ENCODE data around the gene CTDSPL. TPM values are rescaled to one million over a fixed set of nuclear protein-coding genes. Genes with fewer than 3 reads are reported as not detected.

Gene CTDSPL
- total RNA-seq, 2 experiments from 2014 or later = 1.6 to 2.3 TPM

GRCh38 chr3:37993067-37993455, 131.4 kb downstream of the CTDSPL start:
- Mint-ChIP-seq H3K27ac (no peak overlapping the region), H3K36me3 (peaks cover 21% of the 10 kb centered on the region), H3K9me3 (no peaks in the 10 kb centered on the region), H3K4me1 (peaks cover 37% of the 10 kb centered on the region), H3K27me3 (no peaks in the 10 kb centered on the region), H3K4me3 (peak overlapping the region; percentile 93)
- no peak for DNase-seq

- H3K27ac Mint-ChIP-seq = peak overlapping the region; percentile 95
These were observed 131.8 kb downstream of the CTDSPL start for GRCh38 chr3:37993460-37993819.

GRCh38 chr3:37993820-37994638, 132.3 kb downstream of the CTDSPL start:
- peaks cover 45% of the 10 kb centered on the region for H3K4me1 Mint-ChIP-seq
- no peaks in the 10 kb centered on the region for H3K9me3 Mint-ChIP-seq
- DNase-seq = peak; percentile 85
- H3K27me3 Mint-ChIP-seq = no peaks in the 10 kb centered on the region
- peak overlapping the region; percentile 95 for H3K27ac Mint-ChIP-seq
- H3K36me3 Mint-ChIP-seq = peaks cover 21% of the 10 kb centered on the region
- H3K4me3 Mint-ChIP-seq = peak overlapping the region; percentile 93

More at GRCh38 chr3:37993460-37993819, 131.8 kb downstream of the CTDSPL start:
- Mint-ChIP-seq H3K36me3 (peaks cover 21% of the 10 kb centered on the region), H3K4me1 (peaks cover 40% of the 10 kb centered on the region), H3K27me3 (no peaks in the 10 kb centered on the region), H3K9me3 (no peaks in the 10 kb centered on the region), H3K4me3 (peak overlapping the region; percentile 93)
- no peak for DNase-seq

- Mint-ChIP-seq H3K27ac (peak overlapping the region; percentile 95), H3K4me3 (peak overlapping the region; percentile 93), H3K9me3 (no peaks in the 10 kb centered on the region), H3K4me1 (peaks cover 51% of the 10 kb centered on the region), H3K36me3 (peaks cover 26% of the 10 kb centered on the region), H3K27me3 (no peaks in the 10 kb centered on the region)
- DNase-seq = no peak
These were observed 132.9 kb downstream of the CTDSPL start for GRCh38 chr3:37994639-37994972.

- H3K36me3 Mint-ChIP-seq = peaks cover 31% of the 10 kb centered on the region
- H3K4me1 Mint-ChIP-seq = peaks cover 51% of the 10 kb centered on the region
- H3K27ac Mint-ChIP-seq = peak overlapping the region; percentile 95
- H3K9me3 Mint-ChIP-seq = no peaks in the 10 kb centered on the region
- H3K27me3 Mint-ChIP-seq = no peaks in the 10 kb centered on the region
- peak overlapping the region; percentile 93 for H3K4me3 Mint-ChIP-seq
- no peak for DNase-seq
These were observed 134.3 kb downstream of the CTDSPL start for GRCh38 chr3:37995652-37996641.

- peak; percentile 84 for DNase-seq
- H3K4me1 Mint-ChIP-seq = peaks cover 51% of the 10 kb centered on the region
- no peak overlapping the region for H3K4me3 Mint-ChIP-seq
- H3K27ac Mint-ChIP-seq = peak overlapping the region; percentile 95
- peaks cover 31% of the 10 kb centered on the region for H3K36me3 Mint-ChIP-seq
- no peaks in the 10 kb centered on the region for H3K27me3 Mint-ChIP-seq
- H3K9me3 Mint-ChIP-seq = no peaks in the 10 kb centered on the region
These were observed 135.2 kb downstream of the CTDSPL start for GRCh38 chr3:37996785-37997301.

- H3K4me3 Mint-ChIP-seq = no peak overlapping the region
- no peaks in the 10 kb centered on the region for H3K27me3 Mint-ChIP-seq
- no peaks in the 10 kb centered on the region for H3K9me3 Mint-ChIP-seq
- no peak for DNase-seq
- peak overlapping the region; percentile 56 for H3K27ac Mint-ChIP-seq
- H3K4me1 Mint-ChIP-seq = peaks cover 51% of the 10 kb centered on the region
- H3K36me3 Mint-ChIP-seq = peaks cover 31% of the 10 kb centered on the region
These were observed 135.7 kb downstream of the CTDSPL start for GRCh38 chr3:37997342-37997741.

GRCh38 chr3:37997791-37998370, 136.2 kb downstream of the CTDSPL start:
- H3K4me1 Mint-ChIP-seq = peaks cover 51% of the 10 kb centered on the region
- peaks cover 32% of the 10 kb centered on the region for H3K36me3 Mint-ChIP-seq
- H3K9me3 Mint-ChIP-seq = no peaks in the 10 kb centered on the region
- DNase-seq = no peak
- peak overlapping the region; percentile 97 for H3K27ac Mint-ChIP-seq
- H3K4me3 Mint-ChIP-seq = peak overlapping the region; percentile 85
- no peaks in the 10 kb centered on the region for H3K27me3 Mint-ChIP-seq

- peaks cover 35% of the 10 kb centered on the region for H3K36me3 Mint-ChIP-seq
- peak overlapping the region; percentile 30 for H3K27ac Mint-ChIP-seq
- H3K4me3 Mint-ChIP-seq = no peak overlapping the region
- no peaks in the 10 kb centered on the region for H3K27me3 Mint-ChIP-seq
- DNase-seq = no peak
- H3K9me3 Mint-ChIP-seq = no peaks in the 10 kb centered on the region
- peaks cover 50% of the 10 kb centered on the region for H3K4me1 Mint-ChIP-seq
These were observed 138.2 kb downstream of the CTDSPL start for GRCh38 chr3:37999836-38000235.

- H3K36me3 Mint-ChIP-seq = peaks cover 34% of the 10 kb centered on the region
- DNase-seq = no peak
- peaks cover 49% of the 10 kb centered on the region for H3K4me1 Mint-ChIP-seq
- H3K9me3 Mint-ChIP-seq = no peaks in the 10 kb centered on the region
- H3K27ac Mint-ChIP-seq = peak overlapping the region; percentile 30
- H3K27me3 Mint-ChIP-seq = no peaks in the 10 kb centered on the region
- no peak overlapping the region for H3K4me3 Mint-ChIP-seq
These were observed 138.7 kb downstream of the CTDSPL start for GRCh38 chr3:38000242-38000916.

GRCh38 chr3:38000965-38001455, 139.3 kb downstream of the CTDSPL start:
- no peak for DNase-seq
- Mint-ChIP-seq H3K36me3 (peaks cover 27% of the 10 kb centered on the region), H3K27me3 (no peaks in the 10 kb centered on the region), H3K4me1 (peaks cover 43% of the 10 kb centered on the region), H3K9me3 (no peaks in the 10 kb centered on the region), H3K27ac (no peak overlapping the region), H3K4me3 (no peak overlapping the region)

- H3K27ac Mint-ChIP-seq = no peak overlapping the region
- H3K4me1 Mint-ChIP-seq = peaks cover 37% of the 10 kb centered on the region
- no peaks in the 10 kb centered on the region for H3K9me3 Mint-ChIP-seq
- peaks cover 22% of the 10 kb centered on the region for H3K36me3 Mint-ChIP-seq
- no peak for DNase-seq
- no peak overlapping the region for H3K4me3 Mint-ChIP-seq
- no peaks in the 10 kb centered on the region for H3K27me3 Mint-ChIP-seq
These were observed 139.9 kb downstream of the CTDSPL start for GRCh38 chr3:38001456-38002081.

- peaks cover 14% of the 10 kb centered on the region for H3K36me3 Mint-ChIP-seq
- H3K27ac Mint-ChIP-seq = no peak overlapping the region
- no peaks in the 10 kb centered on the region for H3K27me3 Mint-ChIP-seq
- no peaks in the 10 kb centered on the region for H3K9me3 Mint-ChIP-seq
- peaks cover 31% of the 10 kb centered on the region for H3K4me1 Mint-ChIP-seq
- no peak for DNase-seq
- H3K4me3 Mint-ChIP-seq = no peak overlapping the region
These were observed 140.7 kb downstream of the CTDSPL start for GRCh38 chr3:38002291-38002876.

Measured in activated naive CD8-positive, alpha-beta T cell treated with anti-CD3 and anti-CD28 coated beads for 36 hours (primary cell).